H1 (cell line): ENCODE data around the gene CFAP74. TPM values are rescaled to one million over a fixed set of nuclear protein-coding genes. Genes with fewer than 3 reads are reported as not detected.

Experiments
- EZH2 ChIP-seq: fragments of 200-600 bp; sonication (generic); IDR thresholded peaks from 2 replicates; pipeline ENCODE4 v1.7.1; 2012; ENCODE audit warnings: low read depth, mild to moderate bottlenecking, moderate library complexity, low read length, inconsistent platforms; ENCODE audit not compliant: severe bottlenecking
- ZNF274 ChIP-seq: IDR thresholded peaks from 2 replicates; pipeline ENCODE4 v1.7.0; 2012; ENCODE audit warnings: low read length, borderline replicate concordance; ENCODE audit errors: extremely low read depth
- polyA plus RNA-seq, 7 experiments: library from polyadenylated mRNA; depleted of rRNA in 3 of 7; stranded (reverse) in 5 of 7; unstranded in 2 of 7; fragments of >200 nt in 5 of 7; fragments of 200-250 nt in 2 of 7; gene quantifications; 1 replicate in 5 of 7; 2 replicates in 1 of 7; 4 replicates in 1 of 7; pipeline versions ENCODE4 v1.2.1 to v1.2.3, GENCODE V29; 2011 to 2013; ENCODE audit warnings: missing spikeins in 2 of 7, mixed read lengths in 2 of 7
- total RNA-seq: library from RNA; stranded (reverse); fragmentation: NEBNext Ultra II Directional; extraction: Animal tissue kit (Norgen Biotek cat#: 25700); gene quantifications from 2 replicates; pipeline ENCODE4 v1.2.1, GENCODE V29; 2021

Gene CFAP74
- total and polyA plus RNA-seq, 2 of the 8 experiments (the other 6 are each of a cell fraction or from before 2014, with no cell fraction given), result 0.09 to 0.20 TPM

- TF ChIP-seq ZNF274 (no peak), EZH2 (no peak)
Observed at GRCh38 chr1:1895060-1895418, 108.5 kb downstream of the CFAP74 start (continued).
